ENCODE data around the gene TLL2.

TLL2 gene

DNA sequence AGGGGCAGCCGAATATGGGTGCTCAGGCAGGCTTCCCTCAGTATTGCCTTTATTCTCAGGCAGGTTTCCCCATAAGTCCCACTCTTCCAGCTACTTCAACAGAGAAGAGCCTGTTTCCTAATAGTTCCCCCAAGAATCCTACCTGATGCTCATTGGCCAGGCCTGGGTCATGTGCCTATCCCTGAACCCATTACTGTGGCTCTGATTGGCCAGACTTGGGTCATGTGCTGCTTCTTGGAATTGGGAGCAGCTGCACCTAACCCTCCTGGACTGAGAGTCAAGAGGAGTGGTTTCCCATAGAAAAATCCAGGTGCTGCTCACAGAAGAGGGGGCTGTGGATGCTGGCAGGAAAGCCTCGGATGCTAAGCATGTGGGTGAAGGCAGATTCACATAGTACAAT lies 176.6 kb downstream of the TLL2 start:
- DNase-seq (ENCODE audit: low read depth) = no peak
- no peak overlapping the region for H3K4me3 ChIP-seq (ENCODE audit: low read depth, low read length)
- TF ChIP-seq, protein P1, sequence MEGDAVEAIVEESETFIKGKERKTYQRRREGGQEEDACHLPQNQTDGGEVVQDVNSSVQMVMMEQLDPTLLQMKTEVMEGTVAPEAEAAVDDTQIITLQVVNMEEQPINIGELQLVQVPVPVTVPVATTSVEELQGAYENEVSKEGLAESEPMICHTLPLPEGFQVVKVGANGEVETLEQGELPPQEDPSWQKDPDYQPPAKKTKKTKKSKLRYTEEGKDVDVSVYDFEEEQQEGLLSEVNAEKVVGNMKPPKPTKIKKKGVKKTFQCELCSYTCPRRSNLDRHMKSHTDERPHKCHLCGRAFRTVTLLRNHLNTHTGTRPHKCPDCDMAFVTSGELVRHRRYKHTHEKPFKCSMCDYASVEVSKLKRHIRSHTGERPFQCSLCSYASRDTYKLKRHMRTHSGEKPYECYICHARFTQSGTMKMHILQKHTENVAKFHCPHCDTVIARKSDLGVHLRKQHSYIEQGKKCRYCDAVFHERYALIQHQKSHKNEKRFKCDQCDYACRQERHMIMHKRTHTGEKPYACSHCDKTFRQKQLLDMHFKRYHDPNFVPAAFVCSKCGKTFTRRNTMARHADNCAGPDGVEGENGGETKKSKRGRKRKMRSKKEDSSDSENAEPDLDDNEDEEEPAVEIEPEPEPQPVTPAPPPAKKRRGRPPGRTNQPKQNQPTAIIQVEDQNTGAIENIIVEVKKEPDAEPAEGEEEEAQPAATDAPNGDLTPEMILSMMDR (IDR thresholded peaks at IDR 0.05; ENCODE audit: control insufficient read depth, extremely low read depth, insufficient read depth) = no peak

DNA sequence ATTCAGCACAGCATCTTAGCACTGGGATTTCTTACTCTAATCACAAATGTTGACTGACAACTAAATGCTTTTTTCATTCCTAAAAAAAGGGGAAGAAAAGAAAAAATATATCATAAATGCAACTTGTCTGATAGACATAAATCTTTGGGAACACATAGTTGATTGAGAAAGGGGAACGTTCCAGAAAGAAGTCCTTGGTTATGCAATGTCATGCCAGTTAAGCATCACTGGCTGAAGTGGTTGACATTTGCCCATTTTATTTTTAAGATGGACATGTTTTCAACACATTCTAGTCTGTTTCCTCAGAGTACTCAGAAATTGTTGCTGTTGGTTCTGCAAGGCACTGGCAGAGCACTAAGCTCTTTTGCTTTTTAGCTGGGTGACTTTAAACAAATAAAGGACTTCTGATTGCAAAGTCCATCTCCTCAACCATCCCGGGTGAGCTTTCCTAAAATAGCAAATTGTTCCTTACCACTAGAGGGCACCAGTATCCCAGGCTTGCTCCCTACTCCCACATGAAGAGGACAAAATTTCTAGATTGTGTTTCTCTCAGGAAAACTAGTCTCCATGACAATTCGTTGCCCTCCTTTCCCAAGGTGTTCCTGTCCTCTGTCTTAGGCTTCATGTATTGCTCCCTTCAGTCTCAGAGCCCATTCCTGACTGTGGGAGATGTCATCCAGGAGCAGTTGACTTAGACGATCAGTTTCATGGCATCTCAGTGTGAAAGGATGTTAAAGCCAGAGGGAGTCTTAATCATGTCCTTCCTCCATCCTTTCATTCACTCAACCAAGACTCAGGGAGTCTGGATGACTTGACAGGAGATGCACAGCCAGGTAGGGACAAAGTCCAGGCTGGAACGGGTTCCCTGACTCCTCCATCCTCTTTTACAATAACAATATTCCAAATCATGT lies 178.9 kb downstream of the TLL2 start:
- DNase-seq (ENCODE audit: low read depth) = peak; percentile 26

DNA sequence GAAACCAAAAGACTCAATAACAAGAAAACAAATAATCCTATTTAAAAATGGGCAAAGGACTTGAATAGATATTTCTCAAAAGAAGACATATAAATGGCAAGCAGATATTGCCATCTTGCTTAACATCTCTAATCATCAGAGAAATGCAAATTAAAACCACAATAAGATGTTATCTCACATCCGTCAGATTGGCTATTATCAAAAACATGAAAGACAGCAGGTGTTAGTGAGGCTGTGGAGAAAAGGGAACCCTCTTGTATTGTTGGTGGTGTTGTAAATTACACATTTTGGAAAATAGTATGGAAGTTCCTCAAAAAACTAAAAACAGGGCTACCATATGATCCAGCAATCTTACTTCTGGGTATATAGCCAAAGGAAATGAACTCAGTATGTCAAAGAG lies 180.6 kb downstream of the TLL2 start:
- TF ChIP-seq, protein P1 (IDR thresholded peaks at IDR 0.05; ENCODE audit: control insufficient read depth, extremely low read depth, insufficient read depth) = no peak
- DNase-seq (ENCODE audit: low read depth) = no peak
- H3K4me3 ChIP-seq (ENCODE audit: low read depth, low read length) = no peak overlapping the region

More for the DNA sequence above, 178.9 kb downstream of the TLL2 start:
- TF ChIP-seq, protein P1 (IDR thresholded peaks at IDR 0.05; ENCODE audit: control insufficient read depth, extremely low read depth, insufficient read depth) = peak; percentile 83
- H3K4me3 ChIP-seq (ENCODE audit: low read depth, low read length) = no peak overlapping the region

DNA sequence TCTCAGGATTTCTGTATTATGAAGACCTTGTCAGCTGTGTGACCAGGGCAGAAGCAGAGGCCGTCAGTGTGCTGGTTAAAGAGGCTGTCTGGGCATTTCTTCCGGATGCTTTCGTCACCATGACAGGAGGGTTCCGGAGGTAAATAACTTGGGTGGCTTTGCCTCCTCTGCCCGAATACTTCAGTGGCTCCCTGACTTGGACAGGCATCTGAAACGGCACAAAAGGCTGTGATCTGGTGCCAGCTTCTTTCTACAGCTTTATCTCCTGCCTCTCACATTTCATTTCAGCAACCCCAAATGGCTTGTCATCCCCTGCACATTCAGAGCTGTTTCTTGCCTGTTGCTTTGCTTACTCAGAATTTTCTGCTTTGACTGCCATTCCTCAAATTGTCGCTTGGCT lies 186.3 kb downstream of the TLL2 start:
- no peak overlapping the region for H3K4me3 ChIP-seq (ENCODE audit: low read depth, low read length)
- no peak for DNase-seq (ENCODE audit: low read depth)
- TF ChIP-seq, protein P1 (IDR thresholded peaks at IDR 0.05; ENCODE audit: control insufficient read depth, extremely low read depth, insufficient read depth) = no peak

DNA sequence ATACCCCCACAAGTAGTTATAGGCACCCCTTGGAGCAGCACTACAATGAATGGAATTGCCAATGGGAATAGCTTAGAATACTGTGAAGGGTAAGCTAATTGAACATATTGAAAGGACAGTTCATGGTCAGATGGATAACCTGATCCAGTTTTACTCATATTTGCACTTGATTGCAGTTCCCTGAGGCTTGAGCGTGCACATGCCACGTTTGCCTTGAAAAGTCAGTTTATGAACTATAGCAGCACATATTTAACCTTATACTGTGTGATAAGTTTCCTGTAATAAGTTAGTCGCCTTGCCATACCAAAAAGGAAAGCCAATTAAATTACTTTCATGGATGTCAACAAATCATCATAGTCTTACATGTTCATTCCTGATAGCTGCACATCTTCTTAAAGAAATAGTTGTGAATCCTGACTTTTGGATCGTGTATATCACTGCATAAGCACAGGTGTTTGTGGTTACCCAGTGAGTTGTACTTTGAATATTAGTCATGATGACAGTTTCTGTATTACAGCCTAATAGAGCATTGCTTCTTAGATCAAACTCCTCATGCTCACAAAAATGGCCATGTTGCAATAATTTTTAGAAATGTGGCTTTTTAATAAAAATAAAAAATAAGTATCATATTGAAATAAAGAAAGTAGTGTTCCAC lies 187.9 kb downstream of the TLL2 start:
- H3K4me3 ChIP-seq (ENCODE audit: low read depth, low read length) = no peak overlapping the region
- DNase-seq (ENCODE audit: low read depth) = no peak
- TF ChIP-seq, protein P1 (IDR thresholded peaks at IDR 0.05; ENCODE audit: control insufficient read depth, extremely low read depth, insufficient read depth) = no peak

DNA sequence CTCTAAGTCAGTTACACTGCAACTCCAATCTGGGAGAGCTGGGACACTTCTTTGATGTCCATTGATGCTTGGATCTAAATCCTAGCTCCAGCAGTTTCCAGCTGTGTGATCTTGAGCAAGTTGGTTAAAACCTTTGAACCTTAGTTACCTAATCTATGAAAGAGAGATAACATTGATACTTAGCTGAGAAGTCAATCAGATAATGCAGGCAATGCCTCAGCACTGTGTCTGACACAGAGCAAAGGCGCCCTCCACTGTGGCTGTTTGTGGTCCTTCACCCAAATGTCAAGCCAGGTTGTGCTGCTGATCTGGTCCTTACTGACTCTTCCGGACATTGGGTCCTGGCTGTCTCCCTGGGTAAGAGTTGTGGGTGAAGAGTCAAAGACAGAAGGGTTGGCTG lies 189.3 kb downstream of the TLL2 start:
- TF ChIP-seq, protein P1 (IDR thresholded peaks at IDR 0.05; ENCODE audit: control insufficient read depth, extremely low read depth, insufficient read depth) = no peak
- no peak for DNase-seq (ENCODE audit: low read depth)
- no peak overlapping the region for H3K4me3 ChIP-seq (ENCODE audit: low read depth, low read length)
